Liver (tissue), 9 donors: ENCODE results near the gene NEDD4. TPM values are rescaled to one million over a fixed set of nuclear protein-coding genes. Genes with fewer than 3 reads are reported as not detected.

ENCODE experiments used
- DNase-seq: peaks from one replicate; pipeline ENCODE4 v3.0.0-alpha.2; 2017; ENCODE audit warnings: low spot score
- H3K27ac ChIP-seq, 2 donors: one replicate each; pipeline ENCODE4 v1.7.0; 2013; ENCODE audit warnings: inconsistent platforms in 2 of 2, low read length in 2 of 2, control low read depth in 1 of 2, low read depth in 1 of 2, mild to moderate bottlenecking in 1 of 2
- H3K27me3 ChIP-seq, 4 donors: one replicate each; pipeline versions ENCODE4 v1.6.1 to v1.7.0; 2013; ENCODE audit warnings: low read length in 3 of 4, inconsistent platforms in 1 of 4, mild to moderate bottlenecking in 1 of 4, moderate library complexity in 1 of 4; ENCODE audit not compliant: control insufficient read depth in 4 of 4, insufficient read depth in 4 of 4
- H3K36me3 ChIP-seq, 4 donors: one replicate each; pipeline versions ENCODE4 v1.6.1 to v1.7.0; 2013; ENCODE audit warnings: low read length in 3 of 4, mild to moderate bottlenecking in 3 of 4, low read depth in 1 of 4, moderate library complexity in 1 of 4; ENCODE audit not compliant: control insufficient read depth in 4 of 4, insufficient read depth in 3 of 4
- H3K4me1 ChIP-seq, 4 donors: one replicate each; pipeline versions ENCODE4 v1.6.1 to v1.7.0; 2013; ENCODE audit warnings: low read length in 3 of 4, mild to moderate bottlenecking in 3 of 4, moderate library complexity in 1 of 4; ENCODE audit not compliant: control insufficient read depth in 4 of 4, insufficient read depth in 4 of 4
- H3K4me3 ChIP-seq, 3 donors: one replicate each; pipeline versions ENCODE4 v1.6.1 to v1.7.0; 2013; ENCODE audit warnings: low read length in 3 of 3, control low read depth in 1 of 3, low read depth in 1 of 3, mild to moderate bottlenecking in 1 of 3
- H3K9ac ChIP-seq, 2 donors: one replicate each; pipeline ENCODE4 v1.7.0; 2013; ENCODE audit warnings: low read length in 2 of 2, mild to moderate bottlenecking in 2 of 2, moderate library complexity in 2 of 2, control low read depth in 1 of 2, low read depth in 1 of 2
- H3K9me3 ChIP-seq, 4 donors: one replicate each; pipeline versions ENCODE4 v1.6.1 to v1.7.0; 2013; ENCODE audit warnings: low read length in 3 of 4; ENCODE audit not compliant: control insufficient read depth in 4 of 4
- EGR1 ChIP-seq, 2 donors: IDR thresholded peaks; 2 replicates each; pipeline ENCODE4 v1.6.1; 2016 to 2018; ENCODE audit warnings: antibody characterized with exemption in 2 of 2, low read depth in 2 of 2
- FOXA1 ChIP-seq: IDR thresholded peaks from 2 replicates; pipeline ENCODE4 v1.6.1; 2016; ENCODE audit warnings: antibody characterized with exemption
- FOXA2 ChIP-seq: IDR thresholded peaks from 2 replicates; pipeline ENCODE4 v1.6.1; 2016; ENCODE audit warnings: antibody characterized with exemption
- GABPA ChIP-seq, 2 donors: IDR thresholded peaks in 1 of 2; conservative IDR thresholded peaks in 1 of 2; 2 replicates each; pipeline ENCODE4 v1.6.1; 2016; ENCODE audit warnings: antibody characterized with exemption in 2 of 2, mild to moderate bottlenecking in 1 of 2, moderate library complexity in 1 of 2
- HNF4A ChIP-seq, 2 donors: conservative IDR thresholded peaks; 2 replicates each; pipeline ENCODE4 v1.6.1; 2016; ENCODE audit warnings: antibody characterized with exemption in 2 of 2, mild to moderate bottlenecking in 2 of 2
- HNF4G ChIP-seq: IDR thresholded peaks from 2 replicates; pipeline ENCODE4 v1.6.1; 2016; ENCODE audit warnings: antibody characterized with exemption
- JUND ChIP-seq, 2 donors: IDR thresholded peaks; 2 replicates each; pipeline ENCODE4 v1.6.1; 2016; ENCODE audit warnings: antibody characterized with exemption in 2 of 2
- RAD21 ChIP-seq, 2 donors: IDR thresholded peaks; 2 replicates each; pipeline ENCODE4 v1.6.1; 2016; ENCODE audit warnings: antibody characterized with exemption in 2 of 2, mild to moderate bottlenecking in 2 of 2
- SP1 ChIP-seq: IDR thresholded peaks from 2 replicates; pipeline ENCODE4 v1.6.1; 2018; ENCODE audit warnings: antibody characterized with exemption, mild to moderate bottlenecking
- TAF1 ChIP-seq: conservative IDR thresholded peaks from 2 replicates; pipeline ENCODE4 v1.6.1; 2016; ENCODE audit warnings: antibody characterized with exemption, mild to moderate bottlenecking
- YY1 ChIP-seq: IDR thresholded peaks from 2 replicates; pipeline ENCODE4 v1.6.1; 2016; ENCODE audit warnings: antibody characterized with exemption, mild to moderate bottlenecking
- WGBS: extraction: QIAGEN DNeasy Blood & Tissue Kit; methylation state at CpG from one replicate; pipeline ENCODE4 v1.1.7; 2013; 5-methylcytosine and 5-hydroxymethylcytosine counted together
- polyA plus RNA-seq, 2 donors: library from polyadenylated mRNA; stranded (reverse) in 1 of 2; unstranded in 1 of 2; fragments of 200-250 nt in 1 of 2; fragments of >200 nt in 1 of 2; fragmentation: Nextera tagmentation in 1 of 2; extraction: Ambion mirVana in 1 of 2; gene quantifications; one replicate each; pipeline versions ENCODE4 v1.2.1 to v1.2.3, GENCODE V29; 2013 to 2015
- total RNA-seq, 2 donors: library from RNA; depleted of rRNA; stranded (reverse); fragments of >200 nt; gene quantifications; one replicate each; pipeline ENCODE4 v1.2.3, GENCODE V29; 2014
- TF ChIP-seq, protein P1 (sequence below): fragments of 150-350 bp; IDR thresholded peaks from 2 replicates; pipeline ENCODE4 v1.5.1; 2017; ENCODE audit warnings: improper control_type of control experiment, low read depth, low read length; ENCODE audit not compliant: missing input control
- TF ChIP-seq, protein P2 (sequence below): IDR thresholded peaks from 2 replicates; pipeline ENCODE4 v1.6.1; 2016; ENCODE audit warnings: antibody characterized with exemption
- TF ChIP-seq, protein P3 (sequence below): IDR thresholded peaks from 2 replicates; pipeline ENCODE4 v1.6.1; 2016; ENCODE audit warnings: antibody characterized with exemption
- TF ChIP-seq, protein P4 (sequence below): IDR thresholded peaks from 2 replicates; pipeline ENCODE4 v1.6.1; 2016; ENCODE audit warnings: antibody characterized with exemption, mild to moderate bottlenecking
- donor health status: healthy.
- donor health status: healthy.
- donor health status: healthy.
- donor health status: healthy.
- donor health status: healthy.

The NEDD4 gene
- total and polyA plus RNA-seq, 4 donors: 9.1 to 17.5 (median 12.4) TPM

DNA sequence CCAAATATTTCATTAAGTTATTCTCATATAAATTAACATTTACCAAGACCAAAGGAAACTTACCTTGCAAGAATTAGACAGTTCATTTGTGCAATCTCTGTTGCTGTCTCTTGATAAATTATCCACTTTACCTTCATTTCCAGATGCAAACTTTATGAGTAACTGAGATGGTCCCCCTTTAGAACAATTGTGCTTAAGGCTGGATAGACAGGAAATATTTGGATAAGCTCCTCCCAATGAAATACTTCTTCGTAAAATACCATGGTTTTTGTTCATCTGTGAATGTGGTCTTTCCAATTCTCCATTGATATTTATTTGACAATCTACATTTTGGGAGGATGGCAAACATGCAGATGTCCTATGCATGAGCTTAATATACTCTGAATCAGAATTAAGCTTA, 78.2 kb downstream of the NEDD4 start:
- TF ChIP-seq JUND (IDR thresholded peaks at IDR 0.05): no peak
- TF ChIP-seq, protein P1, sequence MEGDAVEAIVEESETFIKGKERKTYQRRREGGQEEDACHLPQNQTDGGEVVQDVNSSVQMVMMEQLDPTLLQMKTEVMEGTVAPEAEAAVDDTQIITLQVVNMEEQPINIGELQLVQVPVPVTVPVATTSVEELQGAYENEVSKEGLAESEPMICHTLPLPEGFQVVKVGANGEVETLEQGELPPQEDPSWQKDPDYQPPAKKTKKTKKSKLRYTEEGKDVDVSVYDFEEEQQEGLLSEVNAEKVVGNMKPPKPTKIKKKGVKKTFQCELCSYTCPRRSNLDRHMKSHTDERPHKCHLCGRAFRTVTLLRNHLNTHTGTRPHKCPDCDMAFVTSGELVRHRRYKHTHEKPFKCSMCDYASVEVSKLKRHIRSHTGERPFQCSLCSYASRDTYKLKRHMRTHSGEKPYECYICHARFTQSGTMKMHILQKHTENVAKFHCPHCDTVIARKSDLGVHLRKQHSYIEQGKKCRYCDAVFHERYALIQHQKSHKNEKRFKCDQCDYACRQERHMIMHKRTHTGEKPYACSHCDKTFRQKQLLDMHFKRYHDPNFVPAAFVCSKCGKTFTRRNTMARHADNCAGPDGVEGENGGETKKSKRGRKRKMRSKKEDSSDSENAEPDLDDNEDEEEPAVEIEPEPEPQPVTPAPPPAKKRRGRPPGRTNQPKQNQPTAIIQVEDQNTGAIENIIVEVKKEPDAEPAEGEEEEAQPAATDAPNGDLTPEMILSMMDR: no peak
- no peak for TF ChIP-seq EGR1 (IDR thresholded peaks at IDR 0.05; ENCODE audit: low read depth in 2 of 2)
- no peak for TF ChIP-seq FOXA1
- TF ChIP-seq SP1: no peak
- no peak for TF ChIP-seq TAF1
- TF ChIP-seq, protein P2, sequence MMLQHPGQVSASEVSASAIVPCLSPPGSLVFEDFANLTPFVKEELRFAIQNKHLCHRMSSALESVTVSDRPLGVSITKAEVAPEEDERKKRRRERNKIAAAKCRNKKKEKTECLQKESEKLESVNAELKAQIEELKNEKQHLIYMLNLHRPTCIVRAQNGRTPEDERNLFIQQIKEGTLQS: no peak
- 91% methylated on average over 1 of the region's 1 CpG for WGBS
- no peaks in the 10 kb centered on the region for H3K27me3 ChIP-seq
- no peaks in the 10 kb centered on the region for H3K4me1 ChIP-seq
- no peak overlapping the region for H3K4me3 ChIP-seq
- H3K27ac ChIP-seq: no peak overlapping the region
- H3K9me3 ChIP-seq: no peaks in the 10 kb centered on the region
- no peak overlapping the region for H3K9ac ChIP-seq
- H3K36me3 ChIP-seq: peaks cover 0 to 2% (median 0%) of the 10 kb centered on the region in 4 donors
- DNase-seq: no peak

DNA sequence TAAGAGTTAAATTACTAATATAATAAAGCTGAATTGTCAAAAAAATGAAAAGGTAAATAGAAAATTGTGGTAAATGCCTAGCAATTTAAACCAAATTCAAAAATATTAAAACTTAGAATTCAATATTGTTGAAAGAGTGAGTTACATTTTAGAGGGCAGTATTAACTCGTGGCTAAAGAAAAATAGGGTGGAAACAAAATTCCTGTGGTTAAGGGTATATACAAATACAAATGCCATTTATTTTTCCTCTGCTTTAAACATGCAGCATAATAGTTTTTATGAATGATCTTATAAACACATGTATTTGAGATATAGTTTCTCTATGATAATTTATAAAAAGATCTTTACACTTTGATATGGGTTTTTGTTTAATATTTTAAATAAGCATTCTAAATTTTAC, 79.0 kb downstream of the NEDD4 start:
- no peak overlapping the region for H3K4me3 ChIP-seq
- no peaks in the 10 kb centered on the region for H3K4me1 ChIP-seq
- no peak overlapping the region for H3K27ac ChIP-seq
- TF ChIP-seq HNF4G (no peak), TAF1 (no peak), RAD21 (IDR thresholded peaks at IDR 0.05) (no peak), HNF4A (conservative IDR thresholded peaks at IDR 0.05) (no peak), GABPA (IDR thresholded peaks at IDR 0.05 in 1 of 2, conservative IDR thresholded peaks at IDR 0.05 in 1 of 2) (no peak), YY1 (no peak), FOXA2 (no peak), JUND (IDR thresholded peaks at IDR 0.05) (no peak), EGR1 (IDR thresholded peaks at IDR 0.05; ENCODE audit: low read depth in 2 of 2) (no peak)
- TF ChIP-seq, protein P3, sequence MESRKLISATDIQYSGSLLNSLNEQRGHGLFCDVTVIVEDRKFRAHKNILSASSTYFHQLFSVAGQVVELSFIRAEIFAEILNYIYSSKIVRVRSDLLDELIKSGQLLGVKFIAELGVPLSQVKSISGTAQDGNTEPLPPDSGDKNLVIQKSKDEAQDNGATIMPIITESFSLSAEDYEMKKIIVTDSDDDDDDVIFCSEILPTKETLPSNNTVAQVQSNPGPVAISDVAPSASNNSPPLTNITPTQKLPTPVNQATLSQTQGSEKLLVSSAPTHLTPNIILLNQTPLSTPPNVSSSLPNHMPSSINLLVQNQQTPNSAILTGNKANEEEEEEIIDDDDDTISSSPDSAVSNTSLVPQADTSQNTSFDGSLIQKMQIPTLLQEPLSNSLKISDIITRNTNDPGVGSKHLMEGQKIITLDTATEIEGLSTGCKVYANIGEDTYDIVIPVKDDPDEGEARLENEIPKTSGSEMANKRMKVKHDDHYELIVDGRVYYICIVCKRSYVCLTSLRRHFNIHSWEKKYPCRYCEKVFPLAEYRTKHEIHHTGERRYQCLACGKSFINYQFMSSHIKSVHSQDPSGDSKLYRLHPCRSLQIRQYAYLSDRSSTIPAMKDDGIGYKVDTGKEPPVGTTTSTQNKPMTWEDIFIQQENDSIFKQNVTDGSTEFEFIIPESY: no peak
- TF ChIP-seq, protein P2: no peak
- 88% methylated on average over 1 of the region's 1 CpG for WGBS
- no peaks in the 10 kb centered on the region for H3K9me3 ChIP-seq
- H3K27me3 ChIP-seq: no peaks in the 10 kb centered on the region
- no peak for DNase-seq
- H3K9ac ChIP-seq: no peak overlapping the region
- H3K36me3 ChIP-seq: peaks cover 0 to 2% (median 0%) of the 10 kb centered on the region in 4 donors

DNA sequence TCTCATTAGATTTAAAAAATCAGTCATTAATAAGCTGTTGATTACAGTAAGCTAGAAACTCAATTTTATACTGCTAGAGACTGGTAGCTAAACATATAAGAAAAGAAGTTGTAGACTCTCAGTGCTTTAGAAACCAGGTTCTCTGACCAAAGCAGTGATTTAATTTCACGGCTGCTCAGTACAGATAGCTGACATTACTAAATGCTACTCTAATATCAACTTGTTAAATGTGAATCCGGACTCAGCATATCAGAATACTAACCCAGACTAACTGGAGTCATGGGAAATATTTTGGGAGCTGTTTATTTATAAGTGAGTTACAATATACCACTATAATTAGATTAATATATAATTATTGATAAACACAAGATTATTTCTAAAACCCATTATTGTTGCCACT, 80.4 kb downstream of the NEDD4 start:
- H3K36me3 ChIP-seq: peaks cover 0 to 4% (median 0%) of the 10 kb centered on the region in 4 donors
- DNase-seq: no peak
- H3K9me3 ChIP-seq: no peaks in the 10 kb centered on the region
- no peak overlapping the region for H3K27ac ChIP-seq
- H3K4me1 ChIP-seq: no peaks in the 10 kb centered on the region
- H3K27me3 ChIP-seq: no peaks in the 10 kb centered on the region
- 90% methylated on average over 2 of the region's 2 CpGs for WGBS
- no peak overlapping the region for H3K9ac ChIP-seq
- H3K4me3 ChIP-seq: no peak overlapping the region
- TF ChIP-seq RAD21 (IDR thresholded peaks at IDR 0.05) (no peak), FOXA2 (no peak), JUND (IDR thresholded peaks at IDR 0.05) (no peak), HNF4G (no peak), FOXA1 (no peak), TAF1 (no peak)
- TF ChIP-seq, protein P2: no peak
- TF ChIP-seq, protein P4, sequence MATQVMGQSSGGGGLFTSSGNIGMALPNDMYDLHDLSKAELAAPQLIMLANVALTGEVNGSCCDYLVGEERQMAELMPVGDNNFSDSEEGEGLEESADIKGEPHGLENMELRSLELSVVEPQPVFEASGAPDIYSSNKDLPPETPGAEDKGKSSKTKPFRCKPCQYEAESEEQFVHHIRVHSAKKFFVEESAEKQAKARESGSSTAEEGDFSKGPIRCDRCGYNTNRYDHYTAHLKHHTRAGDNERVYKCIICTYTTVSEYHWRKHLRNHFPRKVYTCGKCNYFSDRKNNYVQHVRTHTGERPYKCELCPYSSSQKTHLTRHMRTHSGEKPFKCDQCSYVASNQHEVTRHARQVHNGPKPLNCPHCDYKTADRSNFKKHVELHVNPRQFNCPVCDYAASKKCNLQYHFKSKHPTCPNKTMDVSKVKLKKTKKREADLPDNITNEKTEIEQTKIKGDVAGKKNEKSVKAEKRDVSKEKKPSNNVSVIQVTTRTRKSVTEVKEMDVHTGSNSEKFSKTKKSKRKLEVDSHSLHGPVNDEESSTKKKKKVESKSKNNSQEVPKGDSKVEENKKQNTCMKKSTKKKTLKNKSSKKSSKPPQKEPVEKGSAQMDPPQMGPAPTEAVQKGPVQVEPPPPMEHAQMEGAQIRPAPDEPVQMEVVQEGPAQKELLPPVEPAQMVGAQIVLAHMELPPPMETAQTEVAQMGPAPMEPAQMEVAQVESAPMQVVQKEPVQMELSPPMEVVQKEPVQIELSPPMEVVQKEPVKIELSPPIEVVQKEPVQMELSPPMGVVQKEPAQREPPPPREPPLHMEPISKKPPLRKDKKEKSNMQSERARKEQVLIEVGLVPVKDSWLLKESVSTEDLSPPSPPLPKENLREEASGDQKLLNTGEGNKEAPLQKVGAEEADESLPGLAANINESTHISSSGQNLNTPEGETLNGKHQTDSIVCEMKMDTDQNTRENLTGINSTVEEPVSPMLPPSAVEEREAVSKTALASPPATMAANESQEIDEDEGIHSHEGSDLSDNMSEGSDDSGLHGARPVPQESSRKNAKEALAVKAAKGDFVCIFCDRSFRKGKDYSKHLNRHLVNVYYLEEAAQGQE: no peak
- TF ChIP-seq, protein P1: no peak
